HG03280 (cell line): ENCODE data around the gene CIC.
"Not testable (repeated sequence)": the region's sequence is repeated elsewhere in the genome, so short reads cannot be mapped to it uniquely, and the experiment has no call there.

Experiments
- ATAC-seq: cut with Tn5 transposase; IDR thresholded peaks from one replicate; pipeline ENCODE4 v1.9.1; 2021; ENCODE audit warnings: mild to moderate bottlenecking, moderate library complexity; ENCODE audit not compliant: unreplicated experiment

CIC gene

DNA sequence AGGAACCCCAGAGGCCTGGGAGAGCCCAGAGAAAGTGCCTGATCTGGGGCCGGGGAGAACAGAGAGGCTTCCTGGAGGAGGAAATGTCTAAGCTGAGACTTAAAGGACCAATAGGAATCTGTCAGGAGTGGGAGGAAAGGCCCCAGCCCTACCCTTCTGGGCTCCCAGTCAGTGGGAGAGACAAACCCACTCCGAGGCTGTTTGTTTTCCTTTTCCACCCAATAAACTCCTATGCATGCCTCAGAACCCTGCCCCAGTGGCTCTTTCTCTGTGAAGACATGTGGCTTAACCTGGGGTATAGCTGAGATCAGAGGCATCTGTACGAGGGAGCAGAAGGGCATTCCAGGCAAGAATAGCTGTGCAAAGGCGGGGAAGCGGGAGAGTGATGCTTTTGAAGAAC, 58.3 kb downstream of the CIC start:
- ATAC-seq = no peak

DNA sequence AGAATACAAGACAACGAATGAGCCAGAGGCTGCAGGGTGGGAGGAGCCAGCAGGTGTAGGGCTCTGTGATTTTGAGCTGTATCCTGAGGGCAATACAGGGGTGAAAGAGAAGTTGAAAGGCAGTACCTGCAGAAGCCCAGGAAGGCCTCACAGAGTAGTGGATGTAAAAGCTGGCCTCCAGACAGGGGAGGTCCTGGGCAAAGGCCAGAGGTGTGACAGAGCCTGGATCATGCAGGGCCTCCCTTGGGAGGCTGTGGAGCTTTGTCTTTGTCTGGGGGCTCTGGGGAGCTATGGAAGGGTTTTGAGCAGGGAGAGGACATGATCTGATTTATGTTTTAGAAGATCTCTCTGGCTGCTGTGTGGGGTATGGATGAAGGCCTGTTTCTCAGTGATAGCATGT, 59.1 kb downstream of the CIC start:
- no peak for ATAC-seq

DNA sequence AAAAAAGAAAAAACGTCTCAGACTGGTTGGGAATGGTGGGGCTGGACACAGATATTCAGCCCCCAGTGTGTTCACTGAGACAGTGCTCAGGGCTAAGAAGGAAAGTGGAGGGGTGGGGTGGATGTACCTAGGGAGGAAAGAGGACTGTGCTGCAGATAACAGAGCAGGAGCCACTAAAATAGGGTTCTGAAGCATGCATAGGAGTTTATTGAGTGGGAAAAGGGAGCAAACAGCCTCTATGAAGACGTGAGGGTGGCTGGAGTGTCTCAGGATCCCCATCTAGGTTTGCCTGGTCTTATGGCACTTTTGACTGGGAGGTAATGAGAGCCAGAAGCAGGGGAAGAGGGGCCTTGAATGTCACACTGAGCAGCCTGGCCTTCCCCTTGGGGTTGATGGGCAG, 59.8 kb downstream of the CIC start:
- ATAC-seq = no peak

DNA sequence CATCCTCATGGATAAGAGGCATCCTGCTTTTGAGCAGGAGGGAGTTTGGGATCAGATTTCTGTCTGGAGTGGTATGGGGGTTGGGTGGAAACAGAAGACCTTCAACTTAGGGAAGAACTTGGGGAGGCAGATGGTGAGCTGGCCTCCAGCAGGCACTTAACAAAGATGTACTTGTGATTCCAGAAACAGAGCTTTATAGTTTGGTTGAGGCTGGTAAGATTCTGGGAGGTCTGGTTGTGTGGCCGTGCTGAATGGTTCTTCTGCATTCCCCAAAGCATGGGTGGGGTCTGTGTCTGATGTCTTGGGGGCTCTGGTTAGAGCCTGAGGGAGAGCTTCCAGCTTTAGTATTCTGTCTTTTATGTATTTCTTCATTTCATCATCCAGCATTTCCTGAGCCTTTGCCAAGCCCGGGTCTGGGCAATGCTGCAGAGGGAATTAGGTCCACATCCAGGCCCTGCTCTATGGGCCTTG, 61.2 kb downstream of the CIC start:
- no peak for ATAC-seq

DNA sequence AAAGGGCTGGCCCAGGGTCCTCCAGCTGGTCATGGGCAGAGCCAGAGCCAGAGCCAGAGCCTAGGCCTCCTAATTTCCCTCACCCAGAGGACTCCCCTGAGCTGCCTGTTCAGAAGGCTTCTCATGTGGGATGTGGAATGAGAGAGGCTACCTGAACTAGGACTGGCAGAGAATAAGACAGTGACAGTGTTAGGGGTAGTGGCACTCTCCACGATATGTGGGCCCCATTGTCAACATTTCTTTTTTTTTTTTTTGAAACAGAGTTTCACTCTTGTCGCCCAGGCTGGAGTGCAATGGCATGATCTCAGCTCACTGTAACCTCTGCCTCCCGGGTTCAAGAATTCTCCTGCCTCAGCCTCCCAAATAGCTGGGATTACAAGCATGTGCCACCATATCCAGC, 62.3 kb downstream of the CIC start:
- not testable (repeated sequence) for ATAC-seq

DNA sequence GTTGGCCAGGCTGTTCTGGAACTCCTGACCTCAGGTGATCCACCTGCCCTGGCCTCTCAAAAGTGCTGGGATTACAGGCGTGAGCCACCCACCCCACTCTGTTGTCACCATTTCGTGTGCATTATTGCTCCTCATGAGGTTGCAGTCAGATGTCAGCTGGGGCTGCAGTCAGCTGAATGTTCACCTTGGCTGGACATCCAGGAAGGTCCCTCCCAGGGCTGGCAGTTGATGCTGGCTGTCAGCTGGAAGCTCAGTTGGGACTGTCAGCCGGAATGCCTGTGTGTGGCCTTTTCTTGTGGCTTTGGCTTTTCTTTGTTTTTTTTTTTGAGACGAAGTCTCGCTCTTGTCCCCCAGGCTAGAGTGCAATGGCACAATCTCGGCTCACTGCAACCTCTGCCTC, 63.0 kb downstream of the CIC start:
- no peak for ATAC-seq

DNA sequence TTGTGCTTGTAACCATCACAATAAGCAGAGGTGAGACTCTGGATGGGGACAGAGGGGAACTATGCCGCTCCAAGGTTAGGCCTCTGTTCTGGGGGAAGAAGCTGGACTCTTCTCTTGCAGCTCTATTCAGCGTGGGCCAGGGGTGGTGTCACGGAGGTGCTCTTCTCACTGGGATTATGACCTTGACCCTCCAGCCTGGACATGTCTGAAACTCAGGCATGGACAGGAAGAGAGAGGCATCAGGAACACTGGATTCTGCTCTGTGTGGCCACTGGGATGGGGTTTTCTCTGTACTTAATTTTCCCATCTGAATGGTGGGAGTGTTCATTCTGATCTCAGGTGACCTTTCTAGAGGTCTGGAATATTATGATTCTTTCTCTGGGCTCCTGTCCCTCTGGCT, 64.0 kb downstream of the CIC start:
- ATAC-seq = no peak

DNA sequence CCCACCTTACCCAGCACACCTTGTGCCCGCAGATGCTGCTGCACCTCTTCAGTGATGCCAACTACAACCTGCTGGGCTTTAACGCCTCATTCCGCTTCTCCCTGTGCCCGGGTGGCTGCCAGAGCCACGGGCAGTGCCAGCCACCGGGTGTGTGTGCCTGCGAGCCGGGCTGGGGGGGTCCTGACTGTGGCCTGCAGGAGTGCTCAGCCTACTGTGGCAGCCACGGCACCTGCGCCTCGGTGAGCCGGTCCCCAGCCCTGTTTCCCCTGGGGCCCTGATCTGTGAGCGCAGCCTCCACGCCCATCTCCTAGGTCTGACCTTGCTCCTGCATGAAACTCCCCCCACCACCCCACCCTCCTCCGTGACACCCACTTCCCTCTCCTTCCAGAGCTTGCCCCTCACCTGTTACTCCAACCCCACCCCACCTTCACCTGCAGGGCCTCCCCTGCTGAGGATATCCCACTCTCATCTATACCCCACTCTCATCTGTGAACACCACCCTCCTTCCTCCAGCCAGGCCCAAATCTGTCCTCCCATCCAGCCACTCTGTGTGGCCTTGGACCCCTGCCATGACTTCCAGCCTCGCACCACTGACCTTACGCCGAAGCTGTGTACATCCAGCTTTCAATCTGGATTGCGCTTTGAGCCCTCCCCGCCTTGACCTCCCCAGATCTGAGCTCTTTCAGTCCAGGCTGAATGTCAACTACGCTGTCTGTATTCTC, 65.1 kb downstream of the CIC start:
- no peak for ATAC-seq

DNA sequence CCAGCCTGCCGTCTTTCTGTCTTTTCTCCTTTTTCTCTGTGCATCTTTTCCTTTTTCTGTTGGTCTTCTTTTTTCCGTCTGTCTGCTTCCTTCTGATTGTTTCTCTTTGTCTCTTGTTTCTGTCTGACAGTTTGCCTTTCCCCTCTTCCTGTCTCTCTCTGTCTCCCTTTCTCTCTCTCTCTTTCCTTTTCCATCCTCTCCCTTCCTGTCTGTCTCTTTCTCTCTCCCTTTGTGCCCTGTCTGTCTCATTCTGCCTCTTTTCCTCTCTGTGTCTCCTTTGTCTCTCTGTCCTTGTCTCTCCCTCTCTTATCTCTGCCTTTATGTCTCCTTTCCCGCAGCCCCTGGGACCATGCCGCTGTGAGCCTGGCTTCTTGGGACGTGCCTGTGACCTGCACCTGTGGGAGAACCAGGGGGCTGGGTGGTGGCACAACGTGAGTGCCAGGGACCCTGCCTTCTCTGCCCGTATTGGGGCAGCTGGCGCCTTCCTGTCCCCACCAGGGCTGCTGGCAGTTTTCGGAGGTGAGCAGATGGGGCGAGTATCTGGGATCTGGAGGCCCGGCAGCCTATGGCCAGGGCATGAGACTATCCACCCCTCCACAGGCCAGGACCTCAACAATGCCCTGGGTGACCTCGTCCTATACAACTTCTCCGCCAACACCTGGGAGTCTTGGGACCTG, 65.8 kb downstream of the CIC start:
- ATAC-seq = no peak

DNA sequence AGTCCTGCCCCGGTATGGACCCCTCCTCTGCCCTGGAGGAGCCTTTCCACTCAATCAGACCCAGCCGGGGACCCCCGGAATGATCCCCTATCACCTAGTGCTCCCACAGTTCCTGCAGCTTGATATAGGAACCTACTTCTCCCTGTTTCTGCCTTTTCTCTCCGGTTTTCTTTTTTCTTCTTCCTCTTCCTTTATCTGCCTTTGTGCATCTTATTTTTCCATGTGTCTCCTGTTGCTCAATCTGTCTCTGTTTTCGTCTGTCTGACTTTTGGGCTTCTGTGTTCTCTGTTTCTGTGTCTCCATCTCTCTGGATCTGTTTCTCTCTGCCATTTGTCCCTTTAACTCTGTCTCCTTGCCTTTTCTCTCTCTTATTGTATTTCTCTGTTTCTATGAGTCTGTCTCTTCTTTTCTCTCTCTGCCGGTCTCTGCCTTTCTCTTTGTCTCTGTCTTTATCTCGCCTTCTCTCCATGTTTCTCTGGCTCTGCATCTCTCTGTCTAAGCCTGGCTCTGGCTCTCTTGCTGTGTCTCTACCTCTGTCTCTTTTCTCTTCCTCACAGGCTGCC, 66.4 kb downstream of the CIC start:
- ATAC-seq = no peak

DNA sequence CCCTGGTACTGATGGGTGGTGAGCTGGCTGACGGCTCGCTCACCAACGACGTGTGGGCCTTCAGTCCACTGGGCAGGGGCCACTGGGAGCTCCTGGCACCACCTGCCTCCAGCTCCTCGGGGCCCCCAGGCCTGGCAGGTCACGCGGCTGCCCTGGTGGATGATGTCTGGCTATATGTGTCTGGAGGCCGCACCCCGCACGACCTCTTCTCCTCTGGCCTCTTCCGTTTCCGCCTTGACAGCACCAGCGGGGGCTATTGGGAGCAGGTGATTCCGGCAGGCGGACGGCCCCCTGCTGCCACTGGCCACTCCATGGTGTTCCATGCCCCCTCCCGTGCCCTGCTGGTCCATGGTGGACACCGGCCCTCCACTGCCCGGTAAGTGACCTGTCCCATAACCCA, 66.9 kb downstream of the CIC start:
- ATAC-seq = no peak

DNA sequence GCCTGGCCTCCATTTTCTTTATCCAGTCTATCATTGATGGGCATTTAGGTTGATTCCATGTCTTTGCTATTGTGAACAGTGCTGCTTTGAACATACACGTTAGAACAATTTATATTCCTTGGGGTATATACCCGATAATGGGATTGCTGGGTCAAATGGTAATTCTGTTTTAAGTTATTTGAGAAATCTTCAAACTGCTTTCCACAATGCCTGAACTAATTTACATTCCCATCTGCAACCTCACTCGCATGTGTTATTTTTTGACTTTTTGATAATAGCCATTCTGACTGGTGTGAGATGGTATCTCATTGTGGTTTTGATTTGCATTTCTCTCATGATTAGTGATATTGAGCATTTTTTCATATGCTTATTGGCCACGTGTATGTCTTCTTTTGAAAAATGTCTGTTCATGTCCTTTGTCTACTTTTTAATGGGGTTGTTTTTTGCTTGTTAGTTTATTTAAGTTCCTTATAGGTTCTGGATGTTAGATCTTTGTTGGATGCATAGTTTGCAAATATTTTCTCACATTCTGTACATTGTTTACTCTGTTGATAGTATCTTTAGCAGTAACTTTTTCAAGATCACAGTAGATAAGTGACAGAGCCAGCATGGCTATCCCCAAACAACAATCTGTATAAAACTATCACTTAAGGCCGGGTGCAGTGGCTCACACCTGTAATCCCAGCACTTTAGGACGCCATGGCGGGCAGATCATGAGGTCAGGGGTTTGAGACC, 70.2 kb downstream of the CIC start:
- not testable (repeated sequence) for ATAC-seq

DNA sequence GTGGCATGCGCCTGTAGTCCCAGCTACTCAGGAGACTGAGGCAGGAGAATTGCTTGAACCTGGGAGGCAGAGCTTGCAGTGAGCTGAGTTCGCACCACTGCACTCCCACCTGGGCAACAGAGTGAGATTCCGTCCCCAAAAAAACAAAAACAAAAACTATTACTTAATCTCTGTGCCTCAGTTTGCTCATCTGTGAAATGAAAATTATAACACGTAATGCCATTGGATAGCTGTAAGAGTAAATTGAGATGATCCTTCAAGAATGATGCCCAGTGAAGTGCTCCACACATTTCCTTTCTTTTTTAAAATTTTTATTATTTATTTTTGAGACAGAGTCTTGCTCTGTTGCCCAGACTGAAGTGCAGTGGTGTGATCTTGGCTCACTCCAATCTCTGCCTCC, 70.9 kb downstream of the CIC start:
- not testable (repeated sequence) for ATAC-seq

DNA sequence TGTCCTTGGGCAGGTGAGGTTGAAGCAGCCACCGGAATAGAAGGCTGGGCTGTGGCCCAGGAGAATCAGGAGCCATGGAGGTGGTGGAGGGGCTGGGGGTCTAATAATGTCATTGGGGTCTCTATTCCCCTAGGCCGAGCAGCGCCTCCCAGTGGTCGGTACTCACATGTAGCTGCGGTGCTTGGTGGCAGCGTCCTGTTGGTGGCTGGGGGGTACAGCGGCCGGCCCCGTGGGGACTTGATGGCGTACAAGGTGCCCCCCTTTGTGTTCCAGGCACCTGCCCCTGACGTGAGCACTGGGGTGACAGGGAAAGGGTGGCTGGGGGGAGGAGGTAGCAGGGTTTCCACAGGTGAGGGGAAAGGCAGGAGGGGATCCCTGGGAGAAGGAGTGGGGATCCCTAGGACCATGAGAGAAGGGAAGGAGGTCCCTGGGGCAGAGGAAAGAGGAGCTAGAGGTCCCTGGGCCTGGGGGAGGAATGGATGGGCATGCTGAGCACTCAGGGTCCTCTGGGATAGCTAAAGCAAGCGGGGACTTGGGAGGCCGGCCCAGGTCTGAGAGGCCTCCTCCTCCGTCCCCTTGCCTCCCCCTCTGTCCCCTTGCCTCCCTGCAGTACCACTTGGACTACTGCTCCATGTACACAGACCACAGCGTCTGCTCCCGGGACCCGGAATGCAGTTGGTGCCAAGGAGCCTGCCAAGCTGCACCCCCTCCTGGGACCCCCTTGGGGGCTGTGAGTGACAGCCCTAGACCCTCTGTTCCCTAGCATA, 74.5 kb downstream of the CIC start:
- no peak for ATAC-seq

DNA sequence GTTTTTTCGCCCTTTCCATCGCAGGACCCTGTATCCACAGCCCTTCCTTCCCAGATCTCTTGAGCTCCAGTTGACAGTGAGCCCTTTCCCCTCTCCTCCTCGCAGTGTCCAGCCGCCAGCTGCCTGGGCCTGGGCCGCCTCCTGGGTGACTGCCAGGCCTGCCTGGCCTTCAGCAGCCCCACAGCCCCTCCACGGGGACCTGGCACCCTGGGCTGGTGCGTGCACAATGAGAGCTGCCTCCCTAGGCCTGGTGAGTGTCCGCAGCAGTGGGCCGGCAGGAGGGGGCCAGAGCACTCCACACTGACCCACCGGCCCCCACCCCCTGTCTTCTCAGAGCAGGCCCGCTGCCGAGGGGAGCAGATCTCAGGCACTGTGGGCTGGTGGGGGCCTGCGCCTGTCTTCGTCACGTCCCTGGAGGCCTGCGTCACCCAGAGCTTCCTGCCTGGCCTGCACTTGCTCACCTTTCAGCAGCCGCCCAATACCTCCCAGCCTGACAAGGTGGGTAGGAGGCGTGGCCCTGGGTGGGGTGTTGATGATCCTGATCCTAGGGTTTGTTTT, 75.4 kb downstream of the CIC start:
- no peak for ATAC-seq
